CD4-positive, alpha-beta T cell treated with Interleukin-2 at 100 ng/mL for 4 hours (primary cell): ENCODE data around the gene ADAP2.
"Not testable (repeated sequence)": the region's sequence is repeated elsewhere in the genome, so short reads cannot be mapped to it uniquely, and the experiment has no call there.

Experiments
- DNase-seq: peaks from one replicate; pipeline ENCODE4 v3.0.0-alpha.2; 2020; ENCODE audit warnings: low spot score

ADAP2 gene, protein sequence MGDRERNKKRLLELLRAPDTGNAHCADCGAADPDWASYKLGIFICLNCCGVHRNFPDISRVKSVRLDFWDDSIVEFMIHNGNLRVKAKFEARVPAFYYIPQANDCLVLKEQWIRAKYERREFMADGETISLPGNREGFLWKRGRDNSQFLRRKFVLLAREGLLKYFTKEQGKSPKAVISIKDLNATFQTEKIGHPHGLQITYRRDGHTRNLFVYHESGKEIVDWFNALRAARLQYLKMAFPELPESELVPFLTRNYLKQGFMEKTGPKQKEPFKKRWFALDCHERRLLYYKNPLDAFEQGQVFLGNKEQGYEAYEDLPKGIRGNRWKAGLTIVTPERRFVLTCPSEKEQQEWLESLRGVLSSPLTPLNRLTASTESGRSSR

GRCh38 chr17:30921544-30922196 lies at the start of gene ADAP2:
TSS of gene ADAP2 (plus strand) at chr17:30921945. CDS start at chr17:30922015, 70 bp downstream.
- DNase-seq: no peak

GRCh38 chr17:30886187-30886586 lies 35.6 kb upstream of the ADAP2 start:
- no peak for DNase-seq

DNA sequence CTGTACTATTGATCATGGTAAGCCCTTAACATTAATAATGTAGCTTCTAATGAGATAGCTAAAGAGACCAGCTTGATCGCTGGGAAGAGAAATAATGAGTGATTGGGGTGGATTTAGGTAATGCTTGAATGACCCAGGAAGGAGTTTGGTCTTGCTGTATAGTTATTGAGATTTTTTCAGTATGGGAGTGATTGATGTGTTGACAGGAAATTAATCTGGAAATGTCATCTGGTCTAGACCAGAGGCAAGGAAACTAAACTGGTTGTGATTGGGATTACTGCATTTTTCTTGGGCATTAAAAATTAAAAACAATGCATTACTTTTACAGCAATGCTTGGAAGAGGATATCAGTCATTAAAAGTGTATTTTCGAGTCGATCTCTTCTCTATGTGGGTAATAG lies 27.5 kb upstream of the ADAP2 start:
- no peak for DNase-seq

- DNase-seq: no peak
These were observed 24.4 kb upstream of the ADAP2 start for GRCh38 chr17:30897311-30897710.

- DNase-seq: no peak
These were observed 16.0 kb upstream of the ADAP2 start for GRCh38 chr17:30905742-30906100.

DNA sequence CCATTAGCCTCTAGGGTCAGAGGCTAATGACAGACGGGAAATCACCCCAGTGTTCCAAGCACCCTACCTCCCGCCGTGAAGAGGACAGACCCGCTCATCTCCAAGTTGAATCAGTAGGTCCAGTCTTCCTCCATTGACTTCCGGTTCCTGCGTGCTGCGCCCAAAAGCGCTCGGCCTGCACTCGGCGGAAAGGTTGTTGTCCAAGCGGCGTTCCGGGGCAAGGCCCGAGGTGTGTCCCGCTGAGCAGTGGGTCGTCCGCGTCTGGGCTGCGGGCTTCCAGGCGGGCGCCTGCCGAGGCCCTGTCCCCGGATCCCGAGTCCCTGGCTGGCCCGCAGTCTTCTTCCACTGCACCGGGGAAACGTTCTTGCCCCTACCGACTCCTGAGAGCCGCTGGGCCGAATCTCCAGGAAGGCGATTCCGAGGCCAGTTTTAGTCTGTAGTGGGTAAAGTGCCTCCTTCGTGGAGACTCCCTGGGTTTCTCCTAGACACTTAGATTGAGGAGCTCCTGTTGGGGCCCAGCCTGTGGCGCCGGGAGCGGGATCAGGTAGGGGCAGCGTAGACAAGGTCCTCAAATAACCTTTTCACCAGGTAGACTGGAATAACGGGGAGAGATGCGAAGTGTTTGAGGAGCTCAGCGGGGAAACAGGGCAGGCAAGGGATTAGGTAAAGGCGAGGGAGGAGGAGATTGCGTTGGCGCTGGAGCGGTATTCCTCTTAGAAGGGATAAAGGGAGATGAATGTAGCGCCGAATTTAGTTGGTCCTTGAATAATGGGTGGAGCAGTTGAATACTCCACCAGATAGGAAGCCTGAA lies 15.4 kb upstream of the ADAP2 start, which contains the start of gene TEFM:
TEFM (minus strand) TSS at position 138 of the 811 bp plus-strand sequence; CDS start at position 98, 40 bp downstream.
- DNase-seq: peak; percentile 91

- no peak for DNase-seq
These were observed 12.9 kb upstream of the ADAP2 start for GRCh38 chr17:30908717-30909420.

GRCh38 chr17:30910151-30910550 lies 11.6 kb upstream of the ADAP2 start:
- DNase-seq: not testable (repeated sequence)

DNA sequence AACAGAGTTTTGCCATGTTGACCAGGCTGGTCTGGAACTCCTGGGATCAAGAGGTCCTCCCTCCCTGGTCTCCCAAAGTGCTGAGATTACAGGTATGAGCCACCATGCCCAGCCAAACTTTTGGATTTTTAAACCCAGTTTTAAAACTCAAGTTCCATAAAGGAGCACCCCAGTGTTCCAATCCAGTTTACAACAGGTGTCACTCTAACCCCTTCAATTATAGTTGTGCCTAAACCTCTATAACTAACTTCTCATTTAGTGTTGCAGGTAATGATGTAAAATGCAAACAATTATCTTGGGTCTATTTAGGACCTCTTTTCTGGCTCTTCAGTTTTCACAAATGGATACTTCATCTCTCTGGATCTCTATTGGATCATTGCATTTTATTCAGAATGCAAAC lies 7.8 kb upstream of the ADAP2 start:
- no peak for DNase-seq

GRCh38 chr17:30915833-30916611 lies 5.7 kb upstream of the ADAP2 start:
- no peak for DNase-seq

- no peak for DNase-seq
These were observed 4.7 kb upstream of the ADAP2 start for GRCh38 chr17:30917050-30917449.

DNA sequence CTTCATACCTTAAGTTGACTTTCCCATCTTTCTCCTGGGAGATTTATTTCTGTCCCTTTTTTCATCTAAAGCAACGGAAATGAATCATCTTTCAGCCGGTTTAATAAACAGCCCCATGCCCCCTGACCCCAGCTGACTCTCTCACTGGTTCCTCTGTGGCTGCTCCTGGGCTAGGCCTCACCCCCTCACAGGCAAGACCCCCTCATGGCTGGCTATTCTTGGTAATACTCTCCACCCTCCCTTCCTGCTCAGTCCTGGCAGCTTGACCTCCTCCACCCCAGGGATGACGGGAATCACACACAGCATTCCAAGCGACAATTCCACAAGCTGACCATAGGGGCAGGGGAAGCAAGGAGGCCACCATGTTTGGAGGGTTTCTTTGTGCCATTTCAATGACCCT lies 1.5 kb upstream of the ADAP2 start:
- DNase-seq: no peak

- DNase-seq: no peak
These were observed 832 bp upstream of the ADAP2 start for GRCh38 chr17:30920683-30921543.

DNA sequence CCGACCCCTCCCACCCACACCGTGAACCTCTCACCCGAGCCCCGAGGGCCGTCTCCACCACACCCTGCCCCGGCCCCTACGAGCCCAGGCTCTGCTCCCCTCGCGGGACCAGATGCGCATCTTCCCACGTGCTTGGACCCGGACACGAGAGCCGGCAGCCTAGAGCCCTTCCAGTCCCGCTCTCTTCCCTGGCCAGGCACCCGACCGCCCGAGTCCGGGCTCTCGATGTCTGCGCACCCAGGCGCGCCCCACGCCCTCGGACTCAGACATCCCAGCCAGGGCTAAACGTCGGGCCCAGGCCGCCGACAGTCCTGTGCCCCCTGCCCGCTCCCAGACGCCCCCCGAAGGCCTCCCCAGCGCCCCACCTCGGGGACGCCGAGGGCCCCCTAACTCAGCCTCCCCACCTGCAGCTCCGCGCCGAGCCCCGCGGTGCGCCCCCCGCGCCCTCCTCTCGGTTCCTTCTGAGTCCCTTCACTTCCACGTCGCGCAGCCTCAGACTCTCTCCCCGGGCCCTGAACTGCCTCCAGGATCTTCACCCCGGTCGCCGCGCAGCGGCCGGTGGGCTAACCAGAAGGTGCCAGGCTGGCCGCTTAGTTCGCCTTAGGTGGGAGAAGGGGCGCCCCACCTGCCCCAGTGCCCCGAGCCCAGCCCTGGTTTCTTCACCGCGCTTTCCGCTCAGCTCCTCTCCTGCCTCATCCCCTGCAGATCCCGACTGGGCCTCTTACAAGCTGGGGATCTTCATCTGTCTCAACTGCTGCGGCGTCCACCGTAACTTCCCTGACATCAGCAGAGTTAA lies 688 bp downstream of the ADAP2 start:
- DNase-seq: no peak

- no peak for DNase-seq
These were observed 2.6 kb downstream of the ADAP2 start for GRCh38 chr17:30924341-30924740.

DNA sequence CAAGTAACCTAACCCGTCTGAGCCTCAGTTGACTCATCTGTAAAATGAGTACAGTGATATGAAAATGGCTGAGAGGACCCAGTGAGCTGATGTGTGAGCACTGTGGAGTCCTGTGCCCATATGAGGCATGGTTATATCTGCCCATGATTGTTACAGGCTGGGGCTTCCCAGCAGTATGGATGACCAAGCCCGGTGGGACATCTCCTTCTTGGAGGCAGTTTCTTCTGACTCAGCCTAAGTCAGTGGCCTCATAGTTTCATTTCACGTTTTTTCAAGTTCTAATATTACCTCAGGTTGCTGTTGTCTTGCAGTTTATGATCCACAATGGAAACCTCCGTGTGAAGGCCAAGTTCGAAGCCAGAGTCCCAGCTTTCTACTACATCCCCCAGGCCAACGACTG lies 4.8 kb downstream of the ADAP2 start:
- DNase-seq: no peak

GRCh38 chr17:30927756-30928155 lies 6.0 kb downstream of the ADAP2 start:
- DNase-seq: no peak

- no peak for DNase-seq
These were observed 6.8 kb downstream of the ADAP2 start for GRCh38 chr17:30928584-30928983.

DNA sequence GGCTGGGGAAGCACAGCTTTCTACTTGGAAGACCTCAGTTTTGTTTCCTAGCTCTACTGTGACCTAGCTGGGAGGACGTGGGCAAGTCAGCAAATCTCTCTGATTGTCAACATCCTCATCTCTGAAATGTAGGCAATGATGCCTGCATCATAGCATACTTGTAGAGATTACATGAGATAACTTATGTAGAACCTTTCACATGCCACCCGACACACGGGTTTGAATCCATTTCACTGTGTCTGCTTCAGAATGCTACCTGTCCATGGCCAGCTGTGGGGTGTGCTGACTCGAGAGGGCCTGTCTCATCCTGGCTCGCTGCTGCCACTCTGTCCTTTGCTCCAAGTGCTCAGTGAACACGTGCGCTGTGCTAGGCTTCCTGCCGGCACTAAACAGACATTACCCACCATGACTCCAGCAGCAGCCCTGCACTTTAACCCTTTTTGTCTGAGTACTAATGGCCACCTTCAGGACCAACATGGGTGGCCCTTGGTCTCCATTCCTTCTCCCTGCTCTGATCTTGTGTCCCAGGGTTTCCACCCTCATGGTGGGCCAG lies 7.4 kb downstream of the ADAP2 start:
- DNase-seq: no peak
